GM18519 (cell line): Measurements from ENCODE around the gene CPA5.

Source experiments
- ATAC-seq: cut with Tn5 transposase; IDR thresholded peaks from one replicate; pipeline ENCODE4 v1.9.1; 2021; ENCODE audit warnings: mild to moderate bottlenecking, moderate library complexity; ENCODE audit not compliant: unreplicated experiment, low FRiP score

The CPA5 gene

GRCh38 chr7:130332259-130333053 lies 12.2 kb upstream of the CPA5 start:
- ATAC-seq, result no peak

- ATAC-seq, result no peak
Measured at GRCh38 chr7:130333832-130334231, 10.8 kb upstream of the CPA5 start.

- ATAC-seq, result no peak
Measured at GRCh38 chr7:130334274-130334673, 10.3 kb upstream of the CPA5 start.

- no peak for ATAC-seq
Measured at GRCh38 chr7:130337410-130337971, 7.1 kb upstream of the CPA5 start.

- ATAC-seq, result no peak
Measured at GRCh38 chr7:130338233-130338632, 6.4 kb upstream of the CPA5 start.

GRCh38 chr7:130341882-130342281 lies 2.7 kb upstream of the CPA5 start:
- no peak for ATAC-seq

- ATAC-seq, result no peak
Measured at GRCh38 chr7:130342701-130343380, 1.8 kb upstream of the CPA5 start.

GRCh38 chr7:130345136-130345535 lies 520 bp downstream of the CPA5 start:
- ATAC-seq, result no peak

- no peak for ATAC-seq
Measured at GRCh38 chr7:130345725-130346124, 1.1 kb downstream of the CPA5 start.

GRCh38 chr7:130346177-130346905 lies 1.7 kb downstream of the CPA5 start:
- ATAC-seq, result no peak

- no peak for ATAC-seq
Measured at GRCh38 chr7:130346941-130347340, 2.3 kb downstream of the CPA5 start.

GRCh38 chr7:130349911-130350782 lies 5.5 kb downstream of the CPA5 start:
- no peak for ATAC-seq

GRCh38 chr7:130350945-130351790 lies 6.6 kb downstream of the CPA5 start:
- no peak for ATAC-seq

GRCh38 chr7:130351791-130352090 lies 7.1 kb downstream of the CPA5 start:
- no peak for ATAC-seq

- ATAC-seq, result no peak
Measured at GRCh38 chr7:130352194-130353074, 7.8 kb downstream of the CPA5 start.

GRCh38 chr7:130353196-130353595 lies 8.6 kb downstream of the CPA5 start:
- no peak for ATAC-seq

- no peak for ATAC-seq
Measured at GRCh38 chr7:130356121-130356875, 11.7 kb downstream of the CPA5 start.
